B cell (primary cell): ENCODE data around the gene SERTAD3. TPM values are rescaled to one million over a fixed set of nuclear protein-coding genes. Genes with fewer than 3 reads are reported as not detected.

Experiments
- ATAC-seq: fragments of 200-7000 bp; cut with Tn5 transposase; one replicate; pipeline ENCODE4 v1.10.0; 2021; ENCODE audit warnings: low read depth, mild to moderate bottlenecking, moderate number of reproducible peaks, moderate library complexity
- CTCF ChIA-PET: fragments of 350-600 bp; sonication (Branson Sonifier 250); formaldehyde crosslinking; loops from one replicate; lab custom pipeline; 2021; ENCODE audit warnings: antibody characterized with exemption, inconsistent platforms; lab: Charles Lee
- POLR2A ChIA-PET: fragments of 350-600 bp; sonication (Branson Sonifier 250); formaldehyde crosslinking; loops from one replicate; lab custom pipeline; 2021; ENCODE audit warnings: antibody characterized with exemption; lab: Charles Lee
- DNase-seq: peaks from one replicate; pipeline ENCODE4 v3.0.0; 2013
- H2AFZ ChIP-seq: 2 replicates; pipeline ENCODE4 v1.6.1; 2012; ENCODE audit warnings: mild to moderate bottlenecking, low read depth, low read length; ENCODE audit not compliant: insufficient read depth, poor library complexity, severe bottlenecking
- H3K27ac ChIP-seq, 2 donors: 1 replicate in 1 of 2; 2 replicates in 1 of 2; pipeline ENCODE4 v1.5.1; 2012 to 2013; ENCODE audit warnings: low read length in 2 of 2, mild to moderate bottlenecking in 2 of 2, moderate library complexity in 1 of 2
- H3K27me3 ChIP-seq, 4 experiments: fragments of 200-600 bp in 1 of 4; sonication (generic) in 1 of 4; replicated peaks in 1 of 4; 1 replicate in 2 of 4; 2 replicates in 2 of 4; pipeline versions ENCODE4 v1.6.1 to v1.7.0; 2013 to 2016; ENCODE audit warnings: low read length in 3 of 4, mild to moderate bottlenecking in 2 of 4, mixed read lengths in 1 of 4, moderate library complexity in 1 of 4; ENCODE audit not compliant: insufficient read depth in 4 of 4, control insufficient read depth in 3 of 4; ENCODE audit errors: control extremely low read depth in 1 of 4
- H3K36me3 ChIP-seq, 2 experiments: replicated peaks in 1 of 2; 1 replicate in 1 of 2; 2 replicates in 1 of 2; pipeline versions ENCODE4 v1.6.1 to v1.7.1; 2013; ENCODE audit warnings: low read length in 1 of 2; ENCODE audit not compliant: insufficient read depth in 2 of 2, control insufficient read depth in 1 of 2; ENCODE audit errors: control extremely low read depth in 1 of 2, extremely low read depth in 1 of 2
- H3K4me1 ChIP-seq, 2 donors: fragments of 200-600 bp in 1 of 2; sonication (generic) in 1 of 2; 1 replicate in 1 of 2; 2 replicates in 1 of 2; pipeline versions ENCODE4 v1.5.1 to v1.6.1; 2013 to 2017; ENCODE audit warnings: low read length in 2 of 2; ENCODE audit not compliant: control insufficient read depth in 2 of 2, insufficient read depth in 2 of 2
- H3K4me2 ChIP-seq: replicated peaks from 2 replicates; pipeline ENCODE3; 2012; ENCODE audit warnings: mild to moderate bottlenecking, low read depth, low read length; ENCODE audit not compliant: poor library complexity, severe bottlenecking
- H3K4me3 ChIP-seq, 5 experiments: fragments of 200-600 bp in 1 of 5; sonication (generic) in 1 of 5; 1 replicate in 3 of 5; 2 replicates in 2 of 5; pipeline versions ENCODE4 v1.5.1 to v1.7.0; 2011 to 2016; ENCODE audit warnings: low read length in 4 of 5, mild to moderate bottlenecking in 4 of 5, low read depth in 2 of 5, control low read depth in 1 of 5, moderate library complexity in 1 of 5; ENCODE audit not compliant: insufficient read depth in 1 of 5; ENCODE audit errors: control extremely low read depth in 1 of 5, extremely low read depth in 1 of 5
- H3K79me2 ChIP-seq: fragments of 200-600 bp; sonication (generic); one replicate; pipeline ENCODE4 v1.6.0; 2016; ENCODE audit warnings: low read length; ENCODE audit not compliant: control insufficient read depth, insufficient read depth
- H3K9ac ChIP-seq: fragments of 200-600 bp; sonication (generic); 2 replicates; pipeline ENCODE4 v1.6.1; 2017; ENCODE audit warnings: mild to moderate bottlenecking, low read length, moderate library complexity
- H3K9me3 ChIP-seq, 3 donors: one replicate each; pipeline versions ENCODE4 v1.6.1 to v1.7.1; 2013; ENCODE audit warnings: low read length in 2 of 3; ENCODE audit not compliant: control insufficient read depth in 2 of 3, insufficient read depth in 1 of 3; ENCODE audit errors: control extremely low read depth in 1 of 3
- H4K20me1 ChIP-seq: 2 replicates; pipeline ENCODE4 v1.6.0; 2012; ENCODE audit warnings: mild to moderate bottlenecking, low read length; ENCODE audit not compliant: insufficient read depth, control insufficient read depth, poor library complexity, severe bottlenecking
- H3K27ac Mint-ChIP-seq: one replicate; pipeline ENCODE4 v1.8.0; 2021; ENCODE audit warnings: mixed read lengths
- H3K27me3 Mint-ChIP-seq: one replicate; pipeline ENCODE4 v1.8.0; 2021; ENCODE audit warnings: mixed read lengths
- H3K4me1 Mint-ChIP-seq: one replicate; pipeline ENCODE4 v1.8.0; 2021; ENCODE audit warnings: mixed read lengths
- H3K4me3 Mint-ChIP-seq: one replicate; pipeline ENCODE4 v1.8.0; 2021; ENCODE audit warnings: mixed read lengths
- H3K9me3 Mint-ChIP-seq: one replicate; pipeline ENCODE4 v1.8.0; 2022; ENCODE audit warnings: mixed read lengths; ENCODE audit not compliant: insufficient read depth
- EZH2 ChIP-seq: IDR thresholded peaks from 2 replicates; pipeline ENCODE4 v1.6.1; 2012; ENCODE audit warnings: borderline replicate concordance, low read depth, mild to moderate bottlenecking, moderate library complexity, low read length; ENCODE audit not compliant: insufficient read depth, poor library complexity, severe bottlenecking
- WGBS: methylation state at CpG from one replicate; pipeline ENCODE4 v1.1.5; 2013; ENCODE audit warnings: missing lambda C conversion rate; ENCODE audit not compliant: insufficient coverage; 5-methylcytosine and 5-hydroxymethylcytosine counted together
- intact Hi-C: fragments of 100-400 bp; cut with micrococcal nuclease; formaldehyde crosslinking; loops from one replicate; pipeline ENCODE4 v1.10.0; 2022
- polyA plus RNA-seq: library from polyadenylated mRNA; depleted of rRNA; stranded (reverse); fragments of >200 nt; gene quantifications from 2 replicates; pipeline ENCODE4 v1.2.3, GENCODE V29; 2012
- total RNA-seq, 2 donors: library from RNA; stranded (reverse); fragments of 120-200 nt in 1 of 2; gene quantifications; 1 replicate in 1 of 2; 2 replicates in 1 of 2; pipeline versions ENCODE4 v1.2.3 to v1.2.4, GENCODE V29; 2013 to 2022
- TF ChIP-seq, protein P1 (sequence below): fragments of 200-600 bp; IDR thresholded peaks from one replicate; pipeline ENCODE4 v1.8.0; 2022; ENCODE audit warnings: antibody characterized with exemption, mild to moderate bottlenecking

Gene SERTAD3
- total and polyA plus RNA-seq, 2 donors (not counting 1 experiment from before 2014, with no cell fraction given), result 41.6 to 43.9 TPM

DNA sequence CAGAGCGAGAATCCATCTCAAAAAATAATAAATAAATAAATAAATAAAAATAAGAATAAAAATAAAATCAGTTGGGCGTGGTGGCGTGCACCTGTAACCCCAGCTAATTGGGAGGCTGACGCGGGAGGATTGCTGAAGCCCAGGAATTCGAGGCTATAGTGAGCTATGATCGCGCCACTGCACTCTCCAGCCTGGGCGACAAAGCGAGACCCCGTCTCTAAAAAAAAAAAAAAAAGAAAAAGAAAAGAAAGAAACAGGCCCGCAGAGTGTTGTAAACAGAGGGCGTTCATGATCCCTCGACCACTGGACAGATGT, 23.7 kb downstream of the SERTAD3 start:
- peaks cover 25% of the 10 kb centered on the region for H3K4me1 Mint-ChIP-seq
- DNase-seq (no peak), ATAC-seq (no peak)
- H3K4me3 Mint-ChIP-seq, result peak overlapping the region; percentile 86
- Histone ChIP-seq H2AFZ (peak overlapping the region; percentile 82), H3K9ac (peak overlapping the region; percentile 79), H3K36me3 (peaks cover 0 to 9% of the 10 kb centered on the region in 2 experiments), H4K20me1 (no peaks in the 10 kb centered on the region), H3K4me2 (peak overlapping the region; percentile 95), H3K4me3 (peak overlapping the region in 4 of 5 experiments; percentile 82 to 95 (median 89)), H3K27me3 (no peaks in the 10 kb centered on the region), H3K9me3 (no peaks in the 10 kb centered on the region), H3K79me2 (peaks cover 26% of the 10 kb centered on the region), H3K4me1 (peaks cover 15 to 29% of the 10 kb centered on the region in 2 donors), H3K27ac (peak overlapping the region; percentile 81 to 88)
- no peaks in the 10 kb centered on the region for H3K27me3 Mint-ChIP-seq
- POLR2A ChIA-PET, result interaction anchor here (0.6 to 2.3 kb wide), 12 partner anchors 8 to 1002 kb away, joined by 3 to 32 read pairs (median 4); partner anchors contain the start of genes BLVRB and SERTAD3
- 57% methylated on average over 12 of the region's 14 CpGs for WGBS
- intact Hi-C loops, result loop anchor here (1.0 to 2.0 kb wide), 4 partner anchors 100 to 150 kb away; no protein-coding TSS in a partner anchor
- CTCF ChIA-PET, result interaction anchor here (0.6 to 9.5 kb wide), 38 partner anchors 8 to 1983 kb away, joined by 3 to 87 read pairs (median 4); partner anchors contain the start of genes BLVRB, PRX, PSMC4 and SERTAD3
- peak overlapping the region; percentile 85 for H3K27ac Mint-ChIP-seq
- H3K9me3 Mint-ChIP-seq, result no peaks in the 10 kb centered on the region
- no peak for TF ChIP-seq EZH2
- TF ChIP-seq, protein P1, sequence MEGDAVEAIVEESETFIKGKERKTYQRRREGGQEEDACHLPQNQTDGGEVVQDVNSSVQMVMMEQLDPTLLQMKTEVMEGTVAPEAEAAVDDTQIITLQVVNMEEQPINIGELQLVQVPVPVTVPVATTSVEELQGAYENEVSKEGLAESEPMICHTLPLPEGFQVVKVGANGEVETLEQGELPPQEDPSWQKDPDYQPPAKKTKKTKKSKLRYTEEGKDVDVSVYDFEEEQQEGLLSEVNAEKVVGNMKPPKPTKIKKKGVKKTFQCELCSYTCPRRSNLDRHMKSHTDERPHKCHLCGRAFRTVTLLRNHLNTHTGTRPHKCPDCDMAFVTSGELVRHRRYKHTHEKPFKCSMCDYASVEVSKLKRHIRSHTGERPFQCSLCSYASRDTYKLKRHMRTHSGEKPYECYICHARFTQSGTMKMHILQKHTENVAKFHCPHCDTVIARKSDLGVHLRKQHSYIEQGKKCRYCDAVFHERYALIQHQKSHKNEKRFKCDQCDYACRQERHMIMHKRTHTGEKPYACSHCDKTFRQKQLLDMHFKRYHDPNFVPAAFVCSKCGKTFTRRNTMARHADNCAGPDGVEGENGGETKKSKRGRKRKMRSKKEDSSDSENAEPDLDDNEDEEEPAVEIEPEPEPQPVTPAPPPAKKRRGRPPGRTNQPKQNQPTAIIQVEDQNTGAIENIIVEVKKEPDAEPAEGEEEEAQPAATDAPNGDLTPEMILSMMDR, result no peak

DNA sequence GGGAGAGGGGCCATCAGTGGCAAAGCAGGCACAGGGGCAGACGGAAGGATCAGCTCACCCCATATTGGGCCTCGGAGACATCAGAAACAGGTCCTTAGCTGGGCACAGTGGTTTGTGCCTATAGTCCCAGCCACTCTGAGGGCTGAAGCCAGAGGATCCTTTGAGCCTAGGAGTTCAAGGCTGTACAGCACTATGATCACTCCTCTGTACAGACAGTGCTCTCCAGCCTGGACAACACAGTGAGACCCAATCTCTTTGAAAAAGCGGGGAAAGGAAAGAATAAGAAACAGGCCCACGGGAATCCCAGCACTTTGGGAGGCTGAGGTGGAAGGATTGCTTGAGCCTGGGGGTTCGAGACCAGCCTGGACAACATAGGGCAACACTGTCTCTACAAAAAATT, 24.4 kb downstream of the SERTAD3 start:
- Mint-ChIP-seq H3K4me3 (peak overlapping the region; percentile 78), H3K9me3 (no peaks in the 10 kb centered on the region), H3K27ac (peak overlapping the region; percentile 66), H3K27me3 (no peaks in the 10 kb centered on the region), H3K4me1 (peaks cover 22% of the 10 kb centered on the region)
- CTCF ChIA-PET, result interaction anchor here (0.7 to 9.5 kb wide), 24 partner anchors 9 to 1539 kb away, joined by 3 to 87 read pairs (median 6); partner anchors contain the start of genes BLVRB, SERTAD3 and SPTBN4
- Histone ChIP-seq H4K20me1 (no peaks in the 10 kb centered on the region), H3K9ac (no peak overlapping the region), H3K4me3 (no peak overlapping the region), H3K4me2 (no peak overlapping the region), H3K27ac (no peak overlapping the region), H2AFZ (no peak overlapping the region), H3K36me3 (peaks cover 0 to 9% of the 10 kb centered on the region in 2 experiments), H3K9me3 (no peaks in the 10 kb centered on the region), H3K4me1 (peaks cover 13 to 25% of the 10 kb centered on the region in 2 donors), H3K27me3 (no peaks in the 10 kb centered on the region), H3K79me2 (peaks cover 21% of the 10 kb centered on the region)
- DNase-seq, result no peak
- POLR2A ChIA-PET, result interaction anchor here (0.6 to 0.7 kb wide), 2 partner anchors 8 to 388 kb away, joined by 3 to 4 read pairs; no protein-coding TSS in a partner anchor
- intact Hi-C loops, result loop anchor here (1.0 to 2.0 kb wide), 4 partner anchors 101 to 151 kb away; no protein-coding TSS in a partner anchor
- ATAC-seq, result no peak
- TF ChIP-seq EZH2, result no peak
- TF ChIP-seq, protein P1, result no peak
- 98% methylated on average over 4 of the region's 5 CpGs for WGBS
